ENCODE data around the gene SLC25A26.

Gene SLC25A26

GRCh38 chr3:66320390-66320789 is 99.6 kb downstream of the SLC25A26 start:
- Histone ChIP-seq H3K4me3 (ENCODE audit: low read length) (no peak overlapping the region), H3K4me1 (ENCODE audit: control insufficient read depth, low read length) (peaks cover 6% of the 10 kb centered on the region), H3K27ac (ENCODE audit: low read depth, low read length) (no peak overlapping the region), H3K9me3 (ENCODE audit: control insufficient read depth, insufficient read depth, low read length) (no peaks in the 10 kb centered on the region), H3K36me3 (ENCODE audit: control insufficient read depth, low read length) (no peaks in the 10 kb centered on the region), H3F3A (ENCODE audit: control insufficient read depth, insufficient read depth) (no peaks in the 10 kb centered on the region), H3K79me2 (ENCODE audit: control insufficient read depth, low read length) (no peaks in the 10 kb centered on the region), H3K4me2 (ENCODE audit: low read length) (no peak overlapping the region), H3K9me2 (replicated peaks; ENCODE audit: control insufficient read depth, low read length) (no peaks in the 10 kb centered on the region), H4K20me1 (ENCODE audit: control insufficient read depth, insufficient read depth, low read depth, low read length) (no peaks in the 10 kb centered on the region), H3K27me3 (ENCODE audit: control insufficient read depth, low read length) (no peaks in the 10 kb centered on the region)
- TF ChIP-seq CTCF (IDR thresholded peaks at IDR 0.05; ENCODE audit: low read depth, low read length, poor library complexity, severe bottlenecking), result no peak
- TF ChIP-seq EZH2phosphoT487 (IDR thresholded peaks at IDR 0.05; ENCODE audit: borderline replicate concordance, low read length), result no peak

DNA sequence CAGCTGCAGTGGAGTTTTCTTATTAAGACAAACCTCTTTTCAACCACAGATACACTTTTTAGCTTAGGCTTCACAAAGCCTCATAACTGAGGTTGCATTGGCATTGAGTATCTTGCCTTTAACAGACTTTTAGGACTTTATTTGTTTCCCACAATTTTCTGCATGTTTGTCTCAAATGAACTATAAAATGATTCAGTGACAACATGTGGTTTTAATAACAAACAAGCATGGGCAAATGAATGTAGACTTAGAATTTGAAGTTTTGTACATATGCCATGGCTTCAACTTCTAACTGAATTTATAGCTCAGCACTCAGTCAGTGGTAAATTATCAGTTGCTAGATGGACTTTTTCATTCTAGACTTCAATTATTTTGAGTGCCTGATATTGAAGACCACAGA is 101.6 kb downstream of the SLC25A26 start:
- Histone ChIP-seq H3K4me1 (ENCODE audit: control insufficient read depth, low read length) (peaks cover 6% of the 10 kb centered on the region), H3K79me2 (ENCODE audit: control insufficient read depth, low read length) (no peaks in the 10 kb centered on the region), H3F3A (ENCODE audit: control insufficient read depth, insufficient read depth) (no peaks in the 10 kb centered on the region), H3K4me3 (ENCODE audit: low read length) (no peak overlapping the region), H4K20me1 (ENCODE audit: control insufficient read depth, insufficient read depth, low read depth, low read length) (no peaks in the 10 kb centered on the region), H3K9me3 (ENCODE audit: control insufficient read depth, insufficient read depth, low read length) (no peaks in the 10 kb centered on the region), H3K4me2 (ENCODE audit: low read length) (no peak overlapping the region), H3K27me3 (ENCODE audit: control insufficient read depth, low read length) (no peaks in the 10 kb centered on the region), H3K27ac (ENCODE audit: low read depth, low read length) (no peak overlapping the region), H3K36me3 (ENCODE audit: control insufficient read depth, low read length) (no peaks in the 10 kb centered on the region), H3K9me2 (replicated peaks; ENCODE audit: control insufficient read depth, low read length) (no peaks in the 10 kb centered on the region)
- TF ChIP-seq EZH2phosphoT487 (IDR thresholded peaks at IDR 0.05; ENCODE audit: borderline replicate concordance, low read length) (no peak), CTCF (IDR thresholded peaks at IDR 0.05; ENCODE audit: low read depth, low read length, poor library complexity, severe bottlenecking) (no peak)

DNA sequence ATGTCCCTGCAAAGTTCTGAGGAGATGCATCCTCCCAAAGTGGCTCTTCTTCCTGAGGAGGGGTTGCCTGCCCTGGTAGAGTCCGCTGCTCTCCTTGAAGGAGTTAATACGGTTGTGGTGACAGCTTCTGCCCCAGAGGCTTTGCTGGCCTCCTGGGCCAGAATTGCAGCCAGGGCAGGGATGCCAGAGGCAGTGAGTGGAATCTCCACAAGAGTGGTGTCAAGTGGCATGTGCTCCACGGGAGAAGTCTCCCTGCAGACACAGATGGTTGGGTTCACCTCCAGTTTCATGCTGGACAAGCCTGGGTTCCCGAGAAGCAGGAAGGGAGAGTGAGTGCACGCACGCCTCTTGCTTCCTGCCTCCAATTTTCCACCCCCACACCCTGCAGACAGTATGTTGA is 105.5 kb downstream of the SLC25A26 start:
- Histone ChIP-seq H4K20me1 (ENCODE audit: control insufficient read depth, insufficient read depth, low read depth, low read length) (no peaks in the 10 kb centered on the region), H3K4me2 (ENCODE audit: low read length) (no peak overlapping the region), H3K79me2 (ENCODE audit: control insufficient read depth, low read length) (no peaks in the 10 kb centered on the region), H3K4me3 (ENCODE audit: low read length) (no peak overlapping the region), H3K27ac (ENCODE audit: low read depth, low read length) (no peak overlapping the region), H3K9me2 (replicated peaks; ENCODE audit: control insufficient read depth, low read length) (no peaks in the 10 kb centered on the region), H3F3A (ENCODE audit: control insufficient read depth, insufficient read depth) (no peaks in the 10 kb centered on the region), H3K4me1 (ENCODE audit: control insufficient read depth, low read length) (no peaks in the 10 kb centered on the region; the same call in 1 of the 2 replicates), H3K36me3 (ENCODE audit: control insufficient read depth, low read length) (no peaks in the 10 kb centered on the region), H3K9me3 (ENCODE audit: control insufficient read depth, insufficient read depth, low read length) (no peaks in the 10 kb centered on the region), H3K27me3 (ENCODE audit: control insufficient read depth, low read length) (no peaks in the 10 kb centered on the region)
- TF ChIP-seq CTCF (IDR thresholded peaks at IDR 0.05; ENCODE audit: low read depth, low read length, poor library complexity, severe bottlenecking) (no peak), EZH2phosphoT487 (IDR thresholded peaks at IDR 0.05; ENCODE audit: borderline replicate concordance, low read length) (no peak)

GRCh38 chr3:66335671-66336070 is 114.9 kb downstream of the SLC25A26 start:
- Histone ChIP-seq H3K79me2 (ENCODE audit: control insufficient read depth, low read length) (no peaks in the 10 kb centered on the region), H3K4me2 (ENCODE audit: low read length) (no peak overlapping the region), H3K4me3 (ENCODE audit: low read length) (no peak overlapping the region), H3K27ac (ENCODE audit: low read depth, low read length) (no peak overlapping the region), H3K4me1 (ENCODE audit: control insufficient read depth, low read length) (peaks cover 9% of the 10 kb centered on the region), H3K27me3 (ENCODE audit: control insufficient read depth, low read length) (no peaks in the 10 kb centered on the region), H4K20me1 (ENCODE audit: control insufficient read depth, insufficient read depth, low read depth, low read length) (no peaks in the 10 kb centered on the region), H3F3A (ENCODE audit: control insufficient read depth, insufficient read depth) (no peaks in the 10 kb centered on the region), H3K9me2 (replicated peaks; ENCODE audit: control insufficient read depth, low read length) (no peaks in the 10 kb centered on the region), H3K36me3 (ENCODE audit: control insufficient read depth, low read length) (no peaks in the 10 kb centered on the region), H3K9me3 (ENCODE audit: control insufficient read depth, insufficient read depth, low read length) (no peaks in the 10 kb centered on the region)
- no peak for TF ChIP-seq EZH2phosphoT487 (IDR thresholded peaks at IDR 0.05; ENCODE audit: borderline replicate concordance, low read length)
- no peak for TF ChIP-seq CTCF (IDR thresholded peaks at IDR 0.05; ENCODE audit: low read depth, low read length, poor library complexity, severe bottlenecking)
